ENCODE measurements around the gene OR2D2. TPM values are rescaled to one million over a fixed set of nuclear protein-coding genes. Genes with fewer than 3 reads are reported as not detected.

The OR2D2 gene
- total RNA-seq: 0.38 TPM in 1 of 2 replicates, not detected in the other

DNA sequence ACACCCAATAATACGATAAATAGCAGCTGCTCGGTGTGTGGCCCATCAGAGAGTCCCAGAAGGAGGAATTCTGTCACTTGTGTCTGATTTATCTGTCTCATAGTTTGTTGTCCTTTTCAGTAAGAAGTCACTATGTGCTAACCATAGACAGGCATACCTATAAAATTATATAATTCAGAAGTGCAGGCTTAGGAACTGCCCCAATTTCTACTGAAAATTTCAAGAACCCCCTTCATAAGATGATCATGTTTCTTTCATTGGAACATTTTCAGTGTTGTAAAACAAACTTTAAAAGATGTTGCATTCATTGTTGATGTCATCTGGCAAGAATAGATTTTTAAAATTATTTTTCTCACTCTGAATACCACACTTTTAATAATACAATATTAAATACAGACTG, at the start of gene OR2D2:
TSS of gene OR2D2 (minus strand) at position 101 of the 400 bp plus-strand sequence. CDS start at position 101, 0 bp downstream.
- no peaks in the 10 kb centered on the region for H3K36me3 ChIP-seq (ENCODE audit: control insufficient read depth, insufficient read depth, low read length)
- no peaks in the 10 kb centered on the region for H3K27me3 ChIP-seq (ENCODE audit: control insufficient read depth, insufficient read depth, low read length)
- DNase-seq (ENCODE audit: low read depth): no peak
- no peak within 1 kb of the TSS for H3K4me3 ChIP-seq (ENCODE audit: low read depth, low read length)
- no peak for TF ChIP-seq CTCF (IDR thresholded peaks at IDR 0.05; ENCODE audit: insufficient read depth, low read length, poor library complexity, severe bottlenecking)

GRCh38 chr11:6941970-6942369, 49.7 kb upstream of the OR2D2 start:
- no peaks in the 10 kb centered on the region for H3K36me3 ChIP-seq (ENCODE audit: control insufficient read depth, insufficient read depth, low read length)

GRCh38 chr11:6932145-6932544, 39.8 kb upstream of the OR2D2 start:
- no peaks in the 10 kb centered on the region for H3K27me3 ChIP-seq (ENCODE audit: control insufficient read depth, insufficient read depth, low read length)
- H3K36me3 ChIP-seq (ENCODE audit: control insufficient read depth, insufficient read depth, low read length): no peaks in the 10 kb centered on the region
- no peak overlapping the region for H3K4me3 ChIP-seq (ENCODE audit: low read depth, low read length)
- no peak for TF ChIP-seq CTCF (IDR thresholded peaks at IDR 0.05; ENCODE audit: insufficient read depth, low read length, poor library complexity, severe bottlenecking)
- no peak for DNase-seq (ENCODE audit: low read depth)

More at GRCh38 chr11:6941970-6942369, 49.7 kb upstream of the OR2D2 start:
- Histone ChIP-seq H3K4me3 (ENCODE audit: low read depth, low read length) (no peak overlapping the region), H3K27me3 (ENCODE audit: control insufficient read depth, insufficient read depth, low read length) (no peaks in the 10 kb centered on the region)
- DNase-seq (ENCODE audit: low read depth): no peak
- TF ChIP-seq CTCF (IDR thresholded peaks at IDR 0.05; ENCODE audit: insufficient read depth, low read length, poor library complexity, severe bottlenecking): no peak

DNA sequence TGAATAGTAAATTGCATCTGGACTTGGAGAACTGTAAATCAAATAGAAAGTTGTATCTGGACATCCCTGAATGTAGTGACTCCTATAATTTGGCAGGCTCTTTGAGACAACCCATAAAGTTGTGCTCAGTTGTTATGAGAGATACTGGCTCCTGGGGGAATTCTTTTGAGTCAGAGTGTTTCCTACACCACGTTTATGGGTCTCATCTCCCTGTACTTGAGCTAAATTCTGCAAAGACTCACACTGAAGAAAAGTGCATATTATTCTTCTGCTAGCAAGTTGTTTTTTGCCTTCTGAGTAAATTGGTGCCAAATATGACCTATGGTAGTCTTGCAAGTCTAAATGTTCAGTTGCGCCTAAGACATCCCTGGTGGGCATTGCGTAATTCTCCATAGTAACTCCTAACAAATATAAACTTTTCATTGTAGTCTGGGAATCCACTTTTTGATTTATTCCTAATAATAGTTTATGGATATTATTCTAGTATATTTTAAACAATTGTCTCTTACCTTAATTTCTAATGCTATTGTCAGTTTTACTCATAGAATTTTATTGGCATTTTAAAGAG, 38.9 kb upstream of the OR2D2 start:
- no peak overlapping the region for H3K4me3 ChIP-seq (ENCODE audit: low read depth, low read length)
- no peaks in the 10 kb centered on the region for H3K27me3 ChIP-seq (ENCODE audit: control insufficient read depth, insufficient read depth, low read length)
- no peaks in the 10 kb centered on the region for H3K36me3 ChIP-seq (ENCODE audit: control insufficient read depth, insufficient read depth, low read length)
- no peak for DNase-seq (ENCODE audit: low read depth)
- no peak for TF ChIP-seq CTCF (IDR thresholded peaks at IDR 0.05; ENCODE audit: insufficient read depth, low read length, poor library complexity, severe bottlenecking)

DNA sequence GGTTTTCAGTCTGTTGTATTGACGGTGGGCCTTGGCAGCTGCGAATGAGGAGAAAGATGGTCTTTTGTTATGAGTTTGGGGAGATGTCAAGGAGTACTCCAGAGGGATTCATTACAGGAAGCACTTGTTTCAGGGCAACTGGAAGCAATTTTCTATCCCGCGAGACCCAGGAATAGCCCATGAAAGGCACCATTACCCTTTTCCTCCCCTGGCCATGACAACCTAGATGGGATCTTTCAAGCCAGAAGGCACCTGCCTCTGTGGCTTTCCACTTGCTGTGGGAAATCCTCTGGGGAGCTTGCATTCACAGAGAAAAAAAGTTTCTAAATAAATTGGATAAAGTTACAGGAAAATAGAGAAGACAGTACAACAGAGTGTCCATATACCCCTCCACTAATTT, 36.6 kb upstream of the OR2D2 start:
- Histone ChIP-seq H3K27me3 (ENCODE audit: control insufficient read depth, insufficient read depth, low read length) (no peaks in the 10 kb centered on the region), H3K4me3 (ENCODE audit: low read depth, low read length) (no peak overlapping the region), H3K36me3 (ENCODE audit: control insufficient read depth, insufficient read depth, low read length) (no peaks in the 10 kb centered on the region)
- TF ChIP-seq CTCF (IDR thresholded peaks at IDR 0.05; ENCODE audit: insufficient read depth, low read length, poor library complexity, severe bottlenecking): no peak
- no peak for DNase-seq (ENCODE audit: low read depth)

- TF ChIP-seq CTCF (IDR thresholded peaks at IDR 0.05; ENCODE audit: insufficient read depth, low read length, poor library complexity, severe bottlenecking): no peak
- H3K4me3 ChIP-seq (ENCODE audit: low read depth, low read length): peak overlapping the region; percentile 73
- no peak for DNase-seq (ENCODE audit: low read depth)
- H3K36me3 ChIP-seq (ENCODE audit: control insufficient read depth, insufficient read depth, low read length): no peaks in the 10 kb centered on the region
- no peaks in the 10 kb centered on the region for H3K27me3 ChIP-seq (ENCODE audit: control insufficient read depth, insufficient read depth, low read length)
Observed at GRCh38 chr11:6927030-6927617, 34.8 kb upstream of the OR2D2 start.
